ENCODE results near the gene VWCE. TPM values are rescaled to one million over a fixed set of nuclear protein-coding genes. Genes with fewer than 3 reads are reported as not detected.

The VWCE gene
- total RNA-seq, 1 experiment from 2014 or later, result 1.2 TPM

GRCh38 chr11:61328351-61328750 is 33.2 kb upstream of the VWCE start:
- peak; percentile 31 for DNase-seq (ENCODE audit: low read depth)

- no peak for DNase-seq (ENCODE audit: low read depth)
These were observed 32.6 kb upstream of the VWCE start for GRCh38 chr11:61327669-61328071.

GRCh38 chr11:61325649-61326414 is 30.7 kb upstream of the VWCE start:
- no peak for DNase-seq (ENCODE audit: low read depth)

- no peak for DNase-seq (ENCODE audit: low read depth)
These were observed 20.1 kb upstream of the VWCE start for GRCh38 chr11:61315260-61315659.

GRCh38 chr11:61310749-61311148 is 15.6 kb upstream of the VWCE start:
- no peak for DNase-seq (ENCODE audit: low read depth)

GRCh38 chr11:61309739-61310138 is 14.6 kb upstream of the VWCE start:
- no peak for DNase-seq (ENCODE audit: low read depth)

- no peak for DNase-seq (ENCODE audit: low read depth)
These were observed 14.0 kb upstream of the VWCE start for GRCh38 chr11:61309141-61309540.

- no peak for DNase-seq (ENCODE audit: low read depth)
These were observed 12.2 kb upstream of the VWCE start for GRCh38 chr11:61307354-61307753.

GRCh38 chr11:61306221-61306620 is 11.1 kb upstream of the VWCE start:
- DNase-seq (ENCODE audit: low read depth), result no peak

GRCh38 chr11:61305417-61305816 is 10.3 kb upstream of the VWCE start:
- DNase-seq (ENCODE audit: low read depth), result no peak

GRCh38 chr11:61303725-61304124 is 8.6 kb upstream of the VWCE start:
- DNase-seq (ENCODE audit: low read depth), result no peak

GRCh38 chr11:61302550-61302949 is 7.4 kb upstream of the VWCE start:
- no peak for DNase-seq (ENCODE audit: low read depth)

GRCh38 chr11:61298663-61299244 is 3.6 kb upstream of the VWCE start:
- DNase-seq (ENCODE audit: low read depth), result peak; percentile 44

- DNase-seq (ENCODE audit: low read depth), result peak; percentile 99
These were observed 2.6 kb upstream of the VWCE start for GRCh38 chr11:61297746-61298145.

GRCh38 chr11:61297341-61297740 is 2.2 kb upstream of the VWCE start:
- DNase-seq (ENCODE audit: low read depth), result no peak

- no peak for DNase-seq (ENCODE audit: low read depth)
These were observed 445 bp upstream of the VWCE start for GRCh38 chr11:61295596-61295926.

- DNase-seq (ENCODE audit: low read depth), result peak; percentile 60
These were observed 1.0 kb downstream of the VWCE start for GRCh38 chr11:61293867-61294716.

GRCh38 chr11:61292356-61292755 is 2.8 kb downstream of the VWCE start:
- DNase-seq (ENCODE audit: low read depth), result no peak

GRCh38 chr11:61290905-61291690 is 4.0 kb downstream of the VWCE start:
- DNase-seq (ENCODE audit: low read depth), result no peak

GRCh38 chr11:61287338-61287977 is 7.7 kb downstream of the VWCE start:
- no peak for DNase-seq (ENCODE audit: low read depth)

GRCh38 chr11:61283613-61284012 is 11.5 kb downstream of the VWCE start:
- no peak for DNase-seq (ENCODE audit: low read depth)

All from LHCN-M2 (cell line).